NCI-H69 (cell line): ENCODE data around the gene ARAP1.

Experiments used
- DNase-seq: peaks from one replicate; lab custom pipeline; 2025; lab: John Stamatoyannopoulos, UW

ARAP1 gene

GRCh38 chr11:72703267-72704008, 48.8 kb downstream of the ARAP1 start:
- no peak for DNase-seq

DNA sequence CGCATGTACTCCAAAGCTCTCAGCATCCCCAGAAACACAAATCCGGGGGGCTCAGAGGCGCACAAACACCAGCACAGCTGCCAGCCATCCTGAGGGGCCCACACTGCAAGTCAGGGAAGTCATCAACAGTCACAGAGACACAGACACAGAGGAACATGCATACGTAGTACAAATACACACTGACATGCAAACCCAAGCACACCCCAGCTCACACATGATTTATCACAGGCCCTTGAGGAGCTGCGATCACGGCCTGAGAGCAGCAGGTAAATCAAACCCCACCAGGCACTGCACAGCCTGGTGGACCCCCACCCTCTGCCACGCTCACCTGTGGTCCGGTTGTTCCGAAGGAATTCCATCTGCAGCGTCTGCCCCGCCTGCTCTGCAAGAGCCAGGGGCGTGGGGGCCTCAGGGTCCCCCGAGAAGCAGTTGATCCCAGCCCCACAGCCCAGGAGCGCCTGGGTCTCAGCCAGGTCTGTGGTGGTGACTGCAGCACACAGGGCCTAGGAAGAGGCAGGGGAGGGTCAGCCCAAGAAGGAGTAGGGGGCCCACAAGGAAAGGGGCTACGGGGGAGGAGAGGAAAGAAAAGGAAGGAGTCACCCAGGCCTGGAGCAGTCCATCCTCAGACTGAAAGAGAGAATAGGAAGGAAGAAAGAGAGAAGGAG, 49.5 kb downstream of the ARAP1 start:
- no peak for DNase-seq

GRCh38 chr11:72702096-72702495, 50.1 kb downstream of the ARAP1 start:
- no peak for DNase-seq

DNA sequence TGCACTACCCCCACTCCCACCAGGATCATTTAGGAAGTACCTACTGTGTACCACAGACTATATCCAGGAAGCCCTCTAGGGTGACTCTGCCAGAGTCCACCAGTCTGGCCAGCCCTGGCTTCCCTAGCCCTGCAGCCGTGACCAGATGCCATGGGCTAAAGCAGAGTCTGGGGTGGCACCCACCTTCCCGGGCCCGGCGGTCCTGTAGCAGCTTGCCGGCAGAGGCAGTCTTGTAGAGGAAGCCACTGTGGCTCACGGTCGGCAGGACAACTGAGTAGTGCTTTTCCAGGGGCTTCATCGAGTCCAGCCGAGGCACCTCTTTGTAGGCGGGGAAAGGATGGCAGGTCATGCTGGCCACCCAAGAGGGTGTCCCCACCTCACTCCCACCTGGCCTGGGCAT, 50.7 kb downstream of the ARAP1 start:
- DNase-seq, result no peak

- peak; percentile 28 for DNase-seq
Measured at GRCh38 chr11:72700146-72700545, 52.1 kb downstream of the ARAP1 start.

DNA sequence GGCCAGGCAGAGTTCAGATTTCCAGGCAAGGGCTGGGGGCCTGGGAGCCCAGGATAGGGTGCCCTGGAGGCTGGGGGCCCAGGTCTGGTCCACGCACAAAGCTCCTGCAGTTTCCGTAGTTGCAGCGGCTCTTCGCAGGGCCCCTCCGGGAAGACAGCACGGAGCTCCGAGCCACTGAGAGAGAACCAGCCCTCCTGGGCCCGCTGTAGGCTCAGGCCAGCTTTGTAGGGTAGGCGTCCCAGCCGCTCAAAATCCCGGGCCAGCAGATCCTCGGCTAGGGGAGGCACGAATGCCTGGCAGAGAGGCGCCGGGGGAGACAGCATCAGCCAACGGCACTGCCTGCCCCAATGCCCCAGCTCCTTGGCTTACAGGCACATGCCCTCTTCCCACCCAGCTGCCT, 54.4 kb downstream of the ARAP1 start:
- DNase-seq, result no peak

DNA sequence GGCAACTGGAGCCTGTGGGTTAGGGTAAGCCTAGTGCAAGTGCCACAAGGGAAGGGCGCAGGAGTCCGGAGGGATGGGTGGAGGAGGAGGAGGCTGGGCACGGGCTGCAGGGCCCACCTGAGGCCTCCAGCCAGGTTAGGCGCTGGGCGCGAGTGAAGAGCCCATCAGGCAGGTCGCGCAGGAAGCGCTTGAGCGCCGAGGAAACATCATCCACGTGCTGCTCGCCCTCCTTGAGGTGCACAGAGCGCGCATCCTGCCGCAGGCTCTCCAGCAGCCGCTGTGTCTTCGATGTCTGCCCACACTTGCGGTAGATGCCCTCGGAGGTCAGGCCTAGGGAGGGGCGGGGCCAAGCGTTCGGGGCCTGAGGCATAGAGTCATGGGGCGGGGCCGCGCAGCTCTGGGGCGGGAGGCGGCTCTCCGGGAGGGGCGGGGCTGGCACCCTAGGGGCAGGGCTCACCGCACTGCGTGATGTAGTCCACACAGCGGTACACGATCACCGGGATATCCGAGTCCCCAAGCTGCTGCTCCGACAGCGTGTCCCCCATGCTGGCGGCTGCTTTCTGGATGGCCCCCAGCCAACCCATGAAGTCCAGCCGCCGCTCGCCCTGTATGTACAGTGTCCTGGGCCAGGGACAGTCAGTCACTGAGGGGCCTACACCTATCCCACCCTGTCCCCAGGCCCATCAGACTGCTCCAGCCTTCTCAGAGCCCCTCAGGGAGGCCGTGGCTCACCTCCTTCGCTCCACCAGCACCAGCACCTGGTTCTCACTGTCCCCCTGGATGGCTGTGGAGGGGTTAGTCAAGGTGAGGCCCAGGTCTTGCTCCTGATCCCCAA, 55.1 kb downstream of the ARAP1 start:
- no peak for DNase-seq

DNA sequence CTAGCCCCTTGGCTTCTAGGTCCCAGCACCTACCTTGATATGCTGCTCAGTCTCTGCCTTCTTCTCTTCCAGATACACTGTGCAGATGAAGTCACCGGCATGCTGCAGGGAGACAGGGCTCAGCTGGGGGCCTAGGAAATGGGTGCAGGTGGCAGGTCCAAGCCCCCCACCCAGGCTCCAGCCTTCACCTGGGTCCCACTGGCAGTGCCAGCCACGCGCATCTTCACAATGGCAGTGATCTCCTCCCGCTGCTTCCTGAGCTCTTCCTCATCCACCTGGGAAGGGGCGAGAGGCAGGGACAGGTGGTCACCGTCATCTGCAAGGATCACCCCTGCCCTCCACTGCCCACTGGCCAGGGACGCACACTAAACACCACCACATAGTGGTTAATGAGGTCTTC, 56.9 kb downstream of the ARAP1 start:
- DNase-seq, result no peak

GRCh38 chr11:72693271-72693968, 58.8 kb downstream of the ARAP1 start:
- DNase-seq, result no peak

DNA sequence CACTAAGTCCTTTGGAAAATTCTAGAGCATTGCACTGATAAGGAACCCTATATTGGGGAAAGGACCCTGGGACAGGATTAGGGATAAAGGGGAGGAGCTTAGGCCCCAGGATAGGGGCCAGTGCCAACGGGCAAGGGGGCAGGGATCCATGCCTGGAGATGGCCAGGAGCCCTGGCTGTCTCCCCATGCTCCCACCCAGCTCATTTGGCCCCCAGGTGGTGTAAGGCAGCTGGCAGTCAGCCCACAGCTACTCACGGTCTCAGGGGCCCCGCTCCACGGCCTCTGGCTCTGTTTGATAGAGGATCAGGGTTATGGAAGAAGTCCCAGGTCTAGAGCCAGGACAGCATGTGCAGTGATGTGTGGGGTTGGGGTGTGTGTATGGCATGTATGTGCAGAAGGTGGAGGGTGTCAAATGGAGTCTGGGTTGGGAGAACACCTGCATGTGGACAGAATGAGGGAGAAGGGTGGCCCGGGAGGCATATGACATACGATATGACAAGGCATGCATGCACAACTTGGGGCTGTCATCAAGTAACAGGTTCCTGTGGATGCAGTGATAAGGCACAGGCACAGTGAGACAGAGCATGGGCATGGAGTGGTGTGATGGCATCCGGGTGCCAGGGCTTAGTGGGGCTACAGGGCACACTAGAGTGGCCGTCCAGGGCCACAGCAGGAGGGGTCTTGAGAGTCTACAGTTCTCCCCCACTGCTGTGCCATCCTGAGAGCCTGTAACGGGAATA, 59.5 kb downstream of the ARAP1 start:
- DNase-seq, result no peak

DNA sequence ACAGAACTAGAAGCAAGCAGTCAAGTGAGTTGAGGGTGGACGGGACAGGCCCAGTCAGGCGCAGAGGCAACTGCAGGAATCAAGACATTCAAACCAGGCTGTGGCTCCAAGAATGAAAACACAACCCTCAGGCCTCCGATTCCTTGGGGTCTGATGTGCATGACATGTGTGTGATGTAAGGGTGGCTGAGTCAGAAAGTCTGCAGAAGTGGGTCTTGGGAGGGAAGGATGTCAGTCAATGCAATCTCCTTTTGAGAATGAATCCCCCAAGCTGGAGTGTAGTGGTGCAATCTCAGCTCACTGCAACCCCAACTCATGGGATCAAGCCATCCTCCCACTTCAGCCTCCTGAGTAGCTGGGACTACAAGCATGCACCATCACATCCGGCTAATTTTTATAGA, 62.0 kb downstream of the ARAP1 start:
- no peak for DNase-seq

- DNase-seq, result no peak
Measured at GRCh38 chr11:72688929-72689328, 63.3 kb downstream of the ARAP1 start.

- no peak for DNase-seq
Measured at GRCh38 chr11:72688486-72688885, 63.7 kb downstream of the ARAP1 start.

GRCh38 chr11:72687326-72687725, 64.9 kb downstream of the ARAP1 start:
- no peak for DNase-seq

DNA sequence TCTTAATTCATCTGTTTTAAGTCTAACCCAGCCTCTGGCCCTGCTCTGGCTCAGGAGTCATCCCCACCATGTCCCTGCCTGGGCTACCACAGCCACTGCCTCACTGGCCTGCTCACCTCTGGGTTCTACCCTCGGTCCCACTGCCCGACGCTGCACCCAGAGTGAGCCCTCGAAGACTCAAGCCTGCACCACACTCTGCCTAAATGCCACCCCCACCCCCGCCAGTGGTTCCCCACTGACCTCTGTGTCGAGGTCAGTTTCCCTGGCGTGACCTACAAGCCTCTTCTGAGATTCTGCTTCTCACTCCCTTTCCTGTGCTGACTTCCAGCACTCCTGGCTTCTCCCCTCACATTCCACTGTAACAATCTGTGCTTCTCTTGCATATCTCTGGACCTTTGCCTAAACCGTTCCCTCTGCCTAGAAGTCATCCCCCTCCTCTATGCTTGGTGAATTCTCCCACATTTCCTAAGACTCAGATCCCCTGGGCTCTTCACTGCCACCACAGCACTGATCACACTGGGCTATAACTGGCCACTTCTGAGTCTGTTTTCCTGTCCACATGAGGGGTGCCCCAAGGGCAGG, 65.5 kb downstream of the ARAP1 start:
- no peak for DNase-seq

GRCh38 chr11:72685560-72686480, 66.4 kb downstream of the ARAP1 start:
- no peak for DNase-seq

DNA sequence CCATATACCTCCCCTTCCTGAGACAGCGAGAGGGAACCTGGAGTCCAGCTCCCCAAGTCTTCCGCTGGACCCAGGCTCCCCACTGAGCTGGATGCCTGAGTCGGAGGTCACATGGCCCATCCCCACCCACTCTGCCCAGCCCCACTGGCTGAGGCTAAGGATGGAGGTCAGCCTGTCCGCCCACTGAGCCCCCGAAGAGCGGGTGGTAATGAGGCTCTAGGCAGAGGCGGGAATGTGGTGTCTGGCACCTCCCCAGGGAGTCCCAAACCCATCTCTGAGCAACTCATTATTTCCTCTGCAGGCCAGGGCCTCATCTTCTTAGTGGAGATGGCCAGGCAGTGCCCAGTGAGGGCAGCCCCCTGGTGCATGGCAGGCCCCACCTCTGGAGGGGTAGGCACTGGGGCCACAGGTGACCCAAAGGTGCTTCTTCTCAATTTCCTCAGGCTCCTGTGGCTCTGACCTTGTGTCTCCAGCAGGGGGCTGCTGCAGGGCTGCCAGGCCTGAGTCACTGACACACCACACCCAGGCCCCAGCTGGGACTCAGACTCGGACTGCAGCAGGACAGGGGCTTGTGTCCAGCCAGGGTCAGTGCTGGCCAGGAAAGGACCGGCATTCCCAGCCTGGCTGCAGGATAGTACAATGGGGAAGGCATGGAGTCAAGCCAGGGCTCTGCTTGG, 67.8 kb downstream of the ARAP1 start:
- peak; percentile 58 for DNase-seq

DNA sequence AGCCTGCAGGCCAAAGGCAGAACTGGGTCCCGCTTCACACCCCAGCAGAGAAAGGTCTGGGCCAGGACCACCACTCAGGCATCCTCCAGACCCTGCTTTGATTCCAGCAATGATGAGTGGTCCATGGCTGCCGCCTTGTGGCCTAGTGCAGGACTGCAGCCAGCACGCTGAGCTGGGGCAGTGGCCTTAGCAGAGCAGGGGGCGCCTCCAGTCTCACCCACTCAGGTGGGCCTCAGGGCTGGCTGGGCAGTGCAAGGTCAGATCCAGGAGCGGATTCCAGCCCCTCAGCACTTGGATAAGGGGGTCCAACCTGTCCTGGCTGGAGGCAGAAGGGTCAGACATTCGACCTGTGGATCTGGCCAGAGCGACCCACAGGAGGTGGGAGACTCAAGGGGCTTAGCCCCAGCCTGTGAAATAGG, 68.4 kb downstream of the ARAP1 start:
- DNase-seq, result peak; percentile 60

DNA sequence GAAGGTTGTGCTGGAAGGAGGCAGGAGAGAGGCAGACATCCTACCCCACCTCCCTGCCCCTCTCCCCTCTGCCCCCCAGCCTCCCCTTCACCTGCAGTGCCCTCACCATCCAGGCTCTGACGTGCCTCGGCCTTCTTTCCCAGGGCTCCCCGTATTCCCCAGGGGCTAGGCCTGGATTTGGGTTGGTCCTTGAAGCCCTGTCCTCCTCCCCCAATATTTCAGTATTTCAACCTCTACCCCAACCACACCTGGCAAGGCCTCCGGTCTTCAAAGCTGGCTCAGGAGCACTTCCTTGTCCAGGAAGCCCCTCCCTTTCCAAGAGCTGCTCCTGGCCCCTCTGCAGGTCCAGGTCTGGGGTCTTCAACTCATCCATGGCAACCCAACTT, 69.4 kb downstream of the ARAP1 start:
- no peak for DNase-seq
